K562 (cell line): ENCODE data around the gene SRPK2. TPM values are rescaled to one million over a fixed set of nuclear protein-coding genes. Genes with fewer than 3 reads are reported as not detected.

ENCODE experiments used
- ATAC-seq: fragments of 200-7000 bp; cut with Tn5 transposase; 3 replicates; pipeline ENCODE4 v1.9.1; 2020; ENCODE audit warnings: moderate library complexity
- BruUV-seq: library from RNA; stranded (reverse); fragments of 400-500 nt; replicated peaks from 2 replicates; lab custom pipeline; 2021; lab: Mats Ljungman, UMichigan
- CTCF ChIA-PET: fragments of 300-600 bp; formaldehyde crosslinking; extraction: SDS; loops from one replicate; lab custom pipeline; 2021; ENCODE audit warnings: low intra/inter-chr PET ratio; lab: Yijun Ruan, JAX
- POLR2A ChIA-PET: fragments of 300-600, 350-650 bp; sonication (Branson Sonifier 250); formaldehyde crosslinking; extraction: SDS; loops from one replicate; lab custom pipeline; 2021; ENCODE audit warnings: antibody characterized with exemption, inconsistent platforms; lab: Yijun Ruan, JAX
- DNase-seq, 4 experiments: peaks; one replicate each; pipeline versions ENCODE4 v3.0.0 to v3.0.0-alpha.2; 2011 to 2018; ENCODE audit warnings: low spot score in 3 of 4, mixed read lengths in 3 of 4; ENCODE audit errors: extremely low read depth in 1 of 4
- FAIRE-seq: peaks from 2 replicates; lab custom pipeline; 2011; peaks lifted over from hg19 to GRCh38; lab: Jason Lieb, UNC
- H2AFZ ChIP-seq: 2 replicates; pipeline ENCODE4 v1.6.0; 2011; ENCODE audit warnings: low read depth, low read length, control low read depth, inconsistent platforms
- H3K27ac ChIP-seq: fragments of 200-600 bp; 3 replicates; pipeline ENCODE4 v1.8.0; 2011; ENCODE audit warnings: low read depth, mild to moderate bottlenecking, control low read depth, inconsistent platforms, low read length, moderate library complexity, mixed read lengths; ENCODE audit errors: extremely low read depth
- H3K27me3 ChIP-seq, 2 experiments: fragments of 300-600 bp in 1 of 2; 2 replicates in 1 of 2; 3 replicates in 1 of 2; pipeline versions ENCODE4 v1.6.0 to v1.8.0; 2011; ENCODE audit warnings: inconsistent platforms in 2 of 2, low read length in 2 of 2, mild to moderate bottlenecking in 1 of 2, mixed read lengths in 1 of 2, moderate library complexity in 1 of 2; ENCODE audit not compliant: control insufficient read depth in 2 of 2, insufficient read depth in 2 of 2
- H3K36me3 ChIP-seq: fragments of 300-600 bp; 3 replicates; pipeline ENCODE4 v1.8.0; 2011; ENCODE audit warnings: mild to moderate bottlenecking, low read length, inconsistent platforms; ENCODE audit not compliant: control insufficient read depth, insufficient read depth
- H3K4me1 ChIP-seq, 2 experiments: fragments of 200-600 bp in 1 of 2; replicated peaks in 1 of 2; 2 replicates in 1 of 2; 3 replicates in 1 of 2; pipeline versions ENCODE4 v1.5.1 to v1.8.0; 2011; ENCODE audit warnings: inconsistent platforms in 2 of 2, low read length in 2 of 2, mild to moderate bottlenecking in 1 of 2, mixed read lengths in 1 of 2, moderate library complexity in 1 of 2; ENCODE audit not compliant: control insufficient read depth in 2 of 2, insufficient read depth in 2 of 2
- H3K4me2 ChIP-seq: 2 replicates; pipeline ENCODE4 v1.6.1; 2011; ENCODE audit warnings: low read length, control low read depth, inconsistent platforms, mixed read lengths; ENCODE audit not compliant: insufficient read depth
- H3K4me3 ChIP-seq: fragments of 200-600 bp; sonication (generic), shearing (Covaris generic); 2 replicates; pipeline ENCODE4 v1.5.1; 2016; ENCODE audit warnings: control low read depth, inconsistent platforms
- H3K79me2 ChIP-seq: fragments of 200-600 bp; 3 replicates; pipeline ENCODE4 v1.8.0; 2011; ENCODE audit warnings: low read length, inconsistent platforms; ENCODE audit not compliant: control insufficient read depth, insufficient read depth
- H3K9ac ChIP-seq, 2 experiments: 2 replicates each; pipeline versions ENCODE4 v1.6.0 to v1.6.1; 2011; ENCODE audit warnings: low read depth in 2 of 2, low read length in 2 of 2, control low read depth in 1 of 2, inconsistent platforms in 1 of 2, mild to moderate bottlenecking in 1 of 2, mixed read lengths in 1 of 2; ENCODE audit not compliant: insufficient read depth in 1 of 2
- H3K9me1 ChIP-seq: one replicate; pipeline ENCODE4 v1.6.0; 2011; ENCODE audit warnings: inconsistent platforms, mild to moderate bottlenecking, low read length, moderate library complexity; ENCODE audit not compliant: control insufficient read depth, insufficient read depth
- H3K9me3 ChIP-seq: replicated peaks from 2 replicates; pipeline ENCODE4 v1.5.1; 2011; ENCODE audit warnings: low read depth, low read length, inconsistent platforms; ENCODE audit not compliant: control insufficient read depth, insufficient read depth
- H4K20me1 ChIP-seq: replicated peaks from 2 replicates; pipeline ENCODE4 v1.6.1; 2011; ENCODE audit warnings: low read length, inconsistent platforms, mixed read lengths; ENCODE audit not compliant: control insufficient read depth, insufficient read depth
- BHLHE40 ChIP-seq: IDR thresholded peaks from 2 replicates; pipeline ENCODE4 v1.6.1; 2011; ENCODE audit warnings: low read length, improper control_type of control experiment
- CBX2 ChIP-seq: fragments of 200-600 bp; sonication (generic); IDR thresholded peaks from one replicate; pipeline ENCODE4 v1.6.1; 2012; ENCODE audit warnings: mild to moderate bottlenecking, low read length, inconsistent platforms; ENCODE audit not compliant: insufficient read depth, poor library complexity, severe bottlenecking
- HMG20B ChIP-seq: fragments of 250-450 bp; sonication (Bioruptor Pico); IDR thresholded peaks from 2 replicates; pipeline ENCODE4 v1.5.0; 2021; ENCODE audit warnings: mild to moderate bottlenecking
- KLF1 ChIP-seq: fragments of 450-650 bp; IDR thresholded peaks from 2 replicates; pipeline ENCODE4 v1.6.1; 2016; ENCODE audit warnings: missing genetic modification characterization, missing compliant biosample characterization
- NFRKB ChIP-seq: fragments of 450-650 bp; IDR thresholded peaks from 2 replicates; pipeline ENCODE4 v1.6.1; 2016; ENCODE audit warnings: low read depth
- SMAD4 ChIP-seq: fragments of 250-450 bp; sonication (Bioruptor Pico); conservative IDR thresholded peaks from 2 replicates; pipeline ENCODE4 v1.8.0; 2021; ENCODE audit warnings: inconsistent platforms, mild to moderate bottlenecking, moderate library complexity
- SREBF1 ChIP-seq: fragments of 150-350 bp; IDR thresholded peaks from 2 replicates; pipeline ENCODE4 v1.6.1; 2014; ENCODE audit warnings: antibody characterized with exemption, low read depth, low read length, borderline replicate concordance
- TOE1 ChIP-seq, 2 experiments: fragments of 450-650 bp in 1 of 2; sonication (generic) in 1 of 2; formaldehyde crosslinking in 1 of 2; IDR thresholded peaks; 2 replicates each; pipeline versions ENCODE4 v1.7.1 to v1.8.0; 2016 to 2022; ENCODE audit warnings: borderline replicate concordance in 2 of 2, mild to moderate bottlenecking in 2 of 2, antibody characterized with exemption in 1 of 2, inconsistent platforms in 1 of 2, low read depth in 1 of 2, missing genetic modification reagents in 1 of 2, moderate library complexity in 1 of 2
- XRCC4 ChIP-seq: IDR thresholded peaks from one replicate; pipeline ENCODE4 v1.6.1; 2011; ENCODE audit not compliant: insufficient read depth, insufficient read length; ENCODE audit errors: extremely low read depth
- ZFPM2 ChIP-seq: fragments of 250-450 bp; sonication (Bioruptor Pico); IDR thresholded peaks from 2 replicates; pipeline ENCODE4 v1.5.1; 2022; ENCODE audit warnings: mild to moderate bottlenecking
- ZKSCAN8 ChIP-seq: fragments of 200-800 bp; sonication (Bioruptor generic); IDR thresholded peaks from 2 replicates; pipeline ENCODE4 v1.6.1; 2016; ENCODE audit warnings: missing genetic modification characterization, missing compliant biosample characterization
- ZNF384 ChIP-seq: IDR thresholded peaks from 2 replicates; pipeline ENCODE4 v1.6.1; 2012; ENCODE audit warnings: low read depth, low read length, improper control_type of control experiment
- WGBS: fragments of 100-300 bp; shearing (Covaris generic); methylation state at CpG from one replicate; pipeline ENCODE4 v1.1.6; 2016; ENCODE audit warnings: low coverage, mixed read lengths; ENCODE audit not compliant: insufficient coverage; ENCODE audit errors: missing lambda C conversion rate; 5-methylcytosine and 5-hydroxymethylcytosine counted together
- in situ Hi-C: fragments of 300-500 bp; cut with MboI; formaldehyde crosslinking; loops from 4 replicates; pipeline ENCODE4 v1.15.0; 2018; ENCODE audit warnings: inconsistent platforms, mixed read lengths
- intact Hi-C: fragments of 100-400 bp; cut with micrococcal nuclease; formaldehyde crosslinking; loops from 2 replicates; pipeline ENCODE4 v1.14.2; 2022
- polyA plus RNA-seq, 8 experiments: library from polyadenylated mRNA; depleted of rRNA in 4 of 8; stranded (reverse) in 5 of 8; unstranded in 3 of 8; fragments of >200 nt; fragmentation: Nextera tagmentation in 2 of 8; fragmentation: Illumina TruSeq in 1 of 8; extraction: Ambion mirVana in 2 of 8; extraction: Trizol in 1 of 8; gene quantifications; 2 replicates each; pipeline versions ENCODE4 v1.2.1 to v1.2.3, GENCODE V29; 2011 to 2014; ENCODE audit warnings: inconsistent platforms in 1 of 8, missing spikeins in 1 of 8
- total RNA-seq, 7 experiments: library from RNA; depleted of rRNA in 6 of 7; stranded (reverse); fragments of >200 nt in 6 of 7; fragmentation: Illumina TruSeq in 2 of 7; extraction: Trizol in 2 of 7; gene quantifications; 2 replicates each; pipeline versions ENCODE4 v1.2.1 to v1.2.3, GENCODE V29; 2011 to 2021; ENCODE audit warnings: low replicate concordance in 1 of 7
- TF ChIP-seq, protein P1 (sequence below): sonication (generic); formaldehyde crosslinking; IDR thresholded peaks from 2 replicates; pipeline ENCODE4 v1.8.1; 2022; ENCODE audit warnings: missing genetic modification reagents
- TF ChIP-seq, protein P2 (sequence below), 2 experiments: IDR thresholded peaks in 1 of 2; conservative IDR thresholded peaks in 1 of 2; 2 replicates each; pipeline ENCODE4 v1.6.1; 2016; ENCODE audit warnings: low read depth in 2 of 2, mild to moderate bottlenecking in 1 of 2, missing compliant biosample characterization in 1 of 2, missing genetic modification characterization in 1 of 2, moderate library complexity in 1 of 2
- TF ChIP-seq, protein P3 (sequence below): sonication (generic); formaldehyde crosslinking; IDR thresholded peaks from 2 replicates; pipeline ENCODE4 v1.8.0; 2022; ENCODE audit warnings: mild to moderate bottlenecking, missing genetic modification reagents
- TF ChIP-seq, protein P4 (sequence below): fragments of 450-650 bp; formaldehyde crosslinking; conservative IDR thresholded peaks from 2 replicates; pipeline ENCODE4 v1.4.0; 2022; ENCODE audit warnings: mild to moderate bottlenecking, missing genetic modification characterization

Gene SRPK2
- total and polyA plus RNA-seq, 9 of the 15 experiments (the other 6 are each of a cell fraction or from before 2014, with no cell fraction given): 21.5 to 44.7 (median 33.3) TPM

DNA sequence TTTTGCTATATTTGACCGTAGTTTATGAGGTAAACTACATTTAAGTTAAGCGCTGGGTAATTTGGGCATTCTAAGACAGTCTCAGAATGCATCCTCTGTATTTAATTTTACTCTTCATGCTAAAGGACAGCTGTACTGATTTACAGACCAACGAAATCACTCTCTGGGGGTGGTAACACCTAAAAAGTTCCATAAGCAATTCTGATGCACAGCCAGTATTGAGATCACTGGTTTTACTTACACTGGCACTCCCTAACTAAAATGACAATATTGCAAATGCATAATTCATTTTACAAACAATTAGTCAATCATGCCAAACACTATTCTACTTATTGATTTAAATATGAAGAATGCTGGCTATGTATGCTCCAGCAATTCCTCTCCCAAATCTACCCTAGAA is 102.3 kb downstream of the SRPK2 start:
- Histone ChIP-seq H3K4me1 (peaks cover 4 to 17% of the 10 kb centered on the region in 2 experiments; a peak in 4 of 5 replicates), H2AFZ (no peak overlapping the region), H3K27ac (no peak overlapping the region), H3K36me3 (no peaks in the 10 kb centered on the region), H3K79me2 (peaks cover 28% of the 10 kb centered on the region), H3K9me1 (no peaks in the 10 kb centered on the region), H3K27me3 (no peaks in the 10 kb centered on the region), H3K9me3 (no peaks in the 10 kb centered on the region), H4K20me1 (peaks cover 10% of the 10 kb centered on the region), H3K4me2 (no peak overlapping the region), H3K9ac (no peak overlapping the region), H3K4me3 (no peak overlapping the region)
- TF ChIP-seq SMAD4 (no peak), TOE1 (IDR thresholded peaks at IDR 0.05; ENCODE audit: borderline replicate concordance) (no peak), TOE1 (CRISPR knock-in tag; IDR thresholded peaks at IDR 0.05; ENCODE audit: borderline replicate concordance, low read depth) (no peak), ZFPM2 (CRISPR knock-in tag) (no peak), ZNF384 (no peak), BHLHE40 (no peak), KLF1 (no peak), SREBF1 (no peak), ZKSCAN8 (CRISPR knock-in tag) (no peak), CBX2 (no peak), NFRKB (no peak), XRCC4 (no peak), HMG20B (no peak)
- TF ChIP-seq, protein P1, sequence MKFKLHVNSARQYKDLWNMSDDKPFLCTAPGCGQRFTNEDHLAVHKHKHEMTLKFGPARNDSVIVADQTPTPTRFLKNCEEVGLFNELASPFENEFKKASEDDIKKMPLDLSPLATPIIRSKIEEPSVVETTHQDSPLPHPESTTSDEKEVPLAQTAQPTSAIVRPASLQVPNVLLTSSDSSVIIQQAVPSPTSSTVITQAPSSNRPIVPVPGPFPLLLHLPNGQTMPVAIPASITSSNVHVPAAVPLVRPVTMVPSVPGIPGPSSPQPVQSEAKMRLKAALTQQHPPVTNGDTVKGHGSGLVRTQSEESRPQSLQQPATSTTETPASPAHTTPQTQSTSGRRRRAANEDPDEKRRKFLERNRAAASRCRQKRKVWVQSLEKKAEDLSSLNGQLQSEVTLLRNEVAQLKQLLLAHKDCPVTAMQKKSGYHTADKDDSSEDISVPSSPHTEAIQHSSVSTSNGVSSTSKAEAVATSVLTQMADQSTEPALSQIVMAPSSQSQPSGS (CRISPR knock-in tag): no peak
- TF ChIP-seq, protein P2, sequence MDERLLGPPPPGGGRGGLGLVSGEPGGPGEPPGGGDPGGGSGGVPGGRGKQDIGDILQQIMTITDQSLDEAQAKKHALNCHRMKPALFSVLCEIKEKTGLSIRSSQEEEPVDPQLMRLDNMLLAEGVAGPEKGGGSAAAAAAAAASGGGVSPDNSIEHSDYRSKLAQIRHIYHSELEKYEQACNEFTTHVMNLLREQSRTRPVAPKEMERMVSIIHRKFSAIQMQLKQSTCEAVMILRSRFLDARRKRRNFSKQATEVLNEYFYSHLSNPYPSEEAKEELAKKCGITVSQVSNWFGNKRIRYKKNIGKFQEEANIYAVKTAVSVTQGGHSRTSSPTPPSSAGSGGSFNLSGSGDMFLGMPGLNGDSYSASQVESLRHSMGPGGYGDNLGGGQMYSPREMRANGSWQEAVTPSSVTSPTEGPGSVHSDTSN (CRISPR knock-in tag; IDR thresholded peaks at IDR 0.05; ENCODE audit: low read depth): no peak
- TF ChIP-seq, protein P2 (tag; conservative IDR thresholded peaks at IDR 0.05; ENCODE audit: low read depth): no peak
- TF ChIP-seq, protein P3, sequence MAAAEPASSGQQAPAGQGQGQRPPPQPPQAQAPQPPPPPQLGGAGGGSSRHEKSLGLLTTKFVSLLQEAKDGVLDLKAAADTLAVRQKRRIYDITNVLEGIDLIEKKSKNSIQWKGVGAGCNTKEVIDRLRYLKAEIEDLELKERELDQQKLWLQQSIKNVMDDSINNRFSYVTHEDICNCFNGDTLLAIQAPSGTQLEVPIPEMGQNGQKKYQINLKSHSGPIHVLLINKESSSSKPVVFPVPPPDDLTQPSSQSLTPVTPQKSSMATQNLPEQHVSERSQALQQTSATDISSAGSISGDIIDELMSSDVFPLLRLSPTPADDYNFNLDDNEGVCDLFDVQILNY (CRISPR knock-in tag): no peak
- TF ChIP-seq, protein P4, sequence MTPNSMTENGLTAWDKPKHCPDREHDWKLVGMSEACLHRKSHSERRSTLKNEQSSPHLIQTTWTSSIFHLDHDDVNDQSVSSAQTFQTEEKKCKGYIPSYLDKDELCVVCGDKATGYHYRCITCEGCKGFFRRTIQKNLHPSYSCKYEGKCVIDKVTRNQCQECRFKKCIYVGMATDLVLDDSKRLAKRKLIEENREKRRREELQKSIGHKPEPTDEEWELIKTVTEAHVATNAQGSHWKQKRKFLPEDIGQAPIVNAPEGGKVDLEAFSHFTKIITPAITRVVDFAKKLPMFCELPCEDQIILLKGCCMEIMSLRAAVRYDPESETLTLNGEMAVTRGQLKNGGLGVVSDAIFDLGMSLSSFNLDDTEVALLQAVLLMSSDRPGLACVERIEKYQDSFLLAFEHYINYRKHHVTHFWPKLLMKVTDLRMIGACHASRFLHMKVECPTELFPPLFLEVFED (CRISPR knock-in tag): no peak
- BruUV-seq: no TSS peak
- ATAC-seq (no peak), FAIRE-seq (no peak), DNase-seq (no peak)
- POLR2A ChIA-PET: no interaction called here
- in situ Hi-C loops (no loop called here), intact Hi-C loops (no loop called here)
- CTCF ChIA-PET: no interaction called here
- WGBS: 66% methylated on average over 3 of the region's 3 CpGs
